IgD-negative memory B cell (primary cell): ENCODE data around the gene CCDC197. TPM values are rescaled to one million over a fixed set of nuclear protein-coding genes. Genes with fewer than 3 reads are reported as not detected.

ENCODE experiments used
- H3K27ac Mint-ChIP-seq, 3 donors: one replicate each; pipeline ENCODE4 v1.8.0; 2020 to 2022; ENCODE audit warnings: mild to moderate bottlenecking in 3 of 3, mixed read lengths in 3 of 3, moderate library complexity in 1 of 3
- H3K27me3 Mint-ChIP-seq: one replicate; pipeline ENCODE4 v1.8.0; 2021; ENCODE audit warnings: mixed read lengths
- H3K36me3 Mint-ChIP-seq: one replicate; pipeline ENCODE4 v1.8.0; 2020; ENCODE audit warnings: mild to moderate bottlenecking, mixed read lengths
- H3K4me1 Mint-ChIP-seq, 3 donors: one replicate each; pipeline ENCODE4 v1.8.0; 2020 to 2022; ENCODE audit warnings: mixed read lengths in 3 of 3, mild to moderate bottlenecking in 1 of 3
- H3K4me3 Mint-ChIP-seq, 4 donors: one replicate each; pipeline ENCODE4 v1.8.0; 2020 to 2022; ENCODE audit warnings: mild to moderate bottlenecking in 4 of 4, mixed read lengths in 4 of 4, moderate library complexity in 3 of 4
- H3K9me3 Mint-ChIP-seq, 3 donors: one replicate each; pipeline ENCODE4 v1.8.0; 2020 to 2021; ENCODE audit warnings: mixed read lengths in 3 of 3, mild to moderate bottlenecking in 1 of 3
- polyA plus RNA-seq: library from polyadenylated mRNA; unstranded; fragments of 300-500 nt; fragmentation: Illumina TruSeq; gene quantifications from one replicate; pipeline ENCODE4 v1.2.3, GENCODE V29; 2021

The CCDC197 gene
- polyA plus RNA-seq, 1 donor from 2014 or later: not detected

DNA sequence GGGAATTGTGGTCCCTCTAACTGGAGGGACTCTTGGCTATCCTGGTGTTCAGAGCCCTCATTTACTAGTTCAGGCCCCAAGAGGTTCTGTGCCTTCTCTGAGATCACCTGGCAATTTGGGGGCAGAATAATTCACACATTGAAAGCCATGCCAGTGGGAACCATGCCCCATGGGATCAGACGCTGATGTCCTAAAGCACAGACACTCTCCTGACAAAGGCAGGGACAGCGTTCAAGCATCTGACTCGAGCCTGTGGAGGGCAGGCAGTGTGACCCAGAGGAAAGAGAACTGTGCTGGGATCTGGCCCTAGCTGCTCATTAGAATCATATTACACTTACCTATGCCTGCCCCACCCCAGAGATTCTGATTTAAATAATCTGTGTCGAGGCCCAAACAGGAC is 18.4 kb upstream of the CCDC197 start:
- Mint-ChIP-seq H3K9me3 (peaks cover 0 to 7% (median 0%) of the 10 kb centered on the region in 3 donors), H3K27me3 (peaks cover 31% of the 10 kb centered on the region), H3K27ac (peak overlapping the region in 2 of 3 donors; percentile 71 to 76), H3K36me3 (peaks cover 4% of the 10 kb centered on the region), H3K4me3 (no peak overlapping the region), H3K4me1 (peaks cover 17 to 25% (median 22%) of the 10 kb centered on the region in 3 donors)

GRCh38 chr14:93980456-93981201 is 16.5 kb upstream of the CCDC197 start:
- H3K4me1 Mint-ChIP-seq: peaks cover 17 to 23% (median 19%) of the 10 kb centered on the region in 3 donors
- peaks cover 0 to 7% (median 0%) of the 10 kb centered on the region in 3 donors for H3K9me3 Mint-ChIP-seq
- no peak overlapping the region for H3K4me3 Mint-ChIP-seq
- H3K36me3 Mint-ChIP-seq: peaks cover 2% of the 10 kb centered on the region
- no peak overlapping the region for H3K27ac Mint-ChIP-seq
- H3K27me3 Mint-ChIP-seq: peaks cover 23% of the 10 kb centered on the region

GRCh38 chr14:93981316-93982229 is 15.5 kb upstream of the CCDC197 start:
- Mint-ChIP-seq H3K27me3 (peaks cover 16% of the 10 kb centered on the region), H3K4me3 (peak overlapping the region in 1 of 4 donors; percentile 29), H3K27ac (peak overlapping the region in 1 of 3 donors; percentile 54), H3K9me3 (peaks cover 0 to 7% (median 0%) of the 10 kb centered on the region in 3 donors), H3K4me1 (peaks cover 7 to 14% (median 10%) of the 10 kb centered on the region in 3 donors), H3K36me3 (peaks cover 1% of the 10 kb centered on the region)

DNA sequence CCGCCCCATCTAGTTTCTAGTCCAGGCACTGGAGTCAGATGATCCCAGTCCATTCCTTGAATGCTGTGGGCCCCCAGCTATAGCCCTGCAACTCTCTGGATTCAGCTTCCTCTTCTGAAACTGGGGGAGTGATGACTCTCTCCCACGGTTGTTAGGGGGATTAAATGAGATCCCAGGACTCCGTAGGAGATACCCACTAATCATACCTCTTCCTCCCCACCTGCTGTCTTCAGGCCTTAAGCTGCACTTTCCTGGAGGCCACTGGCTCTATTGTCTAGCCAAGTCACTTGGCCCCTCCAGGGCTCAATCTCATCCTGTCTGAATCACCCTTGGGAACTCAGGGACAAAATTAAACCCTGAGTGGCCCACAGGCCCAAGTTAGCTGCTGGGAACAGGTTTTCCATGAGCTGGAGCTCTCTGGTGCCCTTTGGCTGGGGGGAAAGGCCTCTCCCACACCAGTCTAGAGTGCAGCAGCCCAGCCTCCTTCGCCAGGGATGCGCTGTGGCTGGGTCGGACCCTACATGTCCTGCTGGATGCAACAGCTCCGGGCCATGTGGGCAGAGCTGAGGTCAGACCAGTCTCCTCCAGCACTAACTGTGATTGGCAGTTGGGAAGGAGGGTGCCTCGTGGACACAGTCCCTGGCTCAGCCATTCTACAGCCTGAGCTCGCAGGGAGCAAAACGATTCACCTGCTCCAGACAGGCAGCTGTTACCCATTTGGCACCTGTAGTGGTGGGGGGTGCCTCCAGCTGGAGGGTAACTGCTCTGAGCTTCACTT is 14.7 kb upstream of the CCDC197 start:
- Mint-ChIP-seq H3K27ac (no peak overlapping the region), H3K4me3 (no peak overlapping the region), H3K27me3 (peaks cover 13% of the 10 kb centered on the region), H3K9me3 (peaks cover 0 to 7% (median 0%) of the 10 kb centered on the region in 3 donors), H3K36me3 (no peaks in the 10 kb centered on the region), H3K4me1 (peaks cover 7 to 11% (median 8%) of the 10 kb centered on the region in 3 donors)

- Mint-ChIP-seq H3K27me3 (peaks cover 13% of the 10 kb centered on the region), H3K36me3 (no peaks in the 10 kb centered on the region), H3K4me1 (no peaks in the 10 kb centered on the region), H3K27ac (no peak overlapping the region), H3K4me3 (no peak overlapping the region), H3K9me3 (no peaks in the 10 kb centered on the region)
These were observed 13.0 kb upstream of the CCDC197 start for GRCh38 chr14:93984070-93984469.

DNA sequence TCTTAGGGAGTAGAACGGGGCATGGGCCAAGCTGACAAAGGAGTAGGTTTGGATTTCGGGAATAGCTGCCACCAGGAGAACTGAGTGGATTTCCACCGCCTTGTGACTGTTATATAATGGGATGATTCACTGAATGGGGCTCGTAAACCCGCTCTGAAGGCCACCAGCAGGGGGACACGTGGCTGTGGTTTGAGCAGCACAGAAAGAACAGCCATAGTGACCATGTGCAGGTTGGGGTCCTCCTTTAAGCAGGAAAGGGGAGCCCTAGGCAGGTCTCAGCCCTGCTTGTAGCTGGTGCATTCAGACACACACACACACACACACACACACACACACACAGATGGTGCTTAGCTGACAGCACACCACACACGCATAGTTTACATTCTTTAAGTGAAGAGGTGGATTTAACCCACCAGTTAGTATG is 12.1 kb upstream of the CCDC197 start:
- Mint-ChIP-seq H3K4me1 (peaks cover 0 to 4% (median 2%) of the 10 kb centered on the region in 3 donors), H3K9me3 (no peaks in the 10 kb centered on the region)

GRCh38 chr14:93986955-93987354 is 10.1 kb upstream of the CCDC197 start:
- Mint-ChIP-seq H3K4me1 (peaks cover 0 to 5% (median 2%) of the 10 kb centered on the region in 3 donors), H3K27me3 (peaks cover 16% of the 10 kb centered on the region), H3K4me3 (no peak overlapping the region), H3K36me3 (no peaks in the 10 kb centered on the region), H3K27ac (no peak overlapping the region), H3K9me3 (no peaks in the 10 kb centered on the region)

More for the DNA sequence above, 12.1 kb upstream of the CCDC197 start:
- Mint-ChIP-seq H3K4me3 (no peak overlapping the region), H3K27me3 (peaks cover 16% of the 10 kb centered on the region), H3K36me3 (no peaks in the 10 kb centered on the region), H3K27ac (no peak overlapping the region)

DNA sequence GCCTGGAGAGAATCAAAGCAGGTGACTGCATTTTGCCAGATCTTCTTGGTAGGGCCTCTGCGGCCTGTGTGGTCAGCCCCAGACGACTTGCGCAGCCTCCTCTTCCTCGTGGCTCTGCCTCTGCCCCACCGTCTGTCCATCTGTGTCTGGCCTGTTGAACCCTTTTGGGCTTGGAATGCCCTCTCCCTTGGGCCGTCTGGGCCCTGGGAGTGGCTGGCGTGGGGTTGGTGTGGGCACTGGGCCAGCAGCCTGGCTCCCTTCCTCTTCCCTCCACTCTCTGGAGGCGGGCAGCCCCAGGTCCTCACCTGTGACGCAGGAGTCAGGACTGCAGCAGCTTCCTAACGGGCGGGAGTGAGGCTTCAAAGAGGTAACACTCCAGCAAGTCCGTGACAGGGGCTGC is 9.7 kb upstream of the CCDC197 start:
- H3K4me1 Mint-ChIP-seq: peaks cover 0 to 5% (median 2%) of the 10 kb centered on the region in 3 donors

GRCh38 chr14:93987815-93988476 is 9.2 kb upstream of the CCDC197 start:
- peaks cover 16% of the 10 kb centered on the region for H3K27me3 Mint-ChIP-seq
- H3K4me1 Mint-ChIP-seq: peaks cover 0 to 5% (median 2%) of the 10 kb centered on the region in 3 donors
- H3K9me3 Mint-ChIP-seq: no peaks in the 10 kb centered on the region
- no peaks in the 10 kb centered on the region for H3K36me3 Mint-ChIP-seq
- H3K4me3 Mint-ChIP-seq: no peak overlapping the region
- no peak overlapping the region for H3K27ac Mint-ChIP-seq

More for the DNA sequence above, 9.7 kb upstream of the CCDC197 start:
- Mint-ChIP-seq H3K27ac (no peak overlapping the region), H3K4me3 (no peak overlapping the region), H3K36me3 (no peaks in the 10 kb centered on the region), H3K27me3 (peaks cover 16% of the 10 kb centered on the region), H3K9me3 (no peaks in the 10 kb centered on the region)

DNA sequence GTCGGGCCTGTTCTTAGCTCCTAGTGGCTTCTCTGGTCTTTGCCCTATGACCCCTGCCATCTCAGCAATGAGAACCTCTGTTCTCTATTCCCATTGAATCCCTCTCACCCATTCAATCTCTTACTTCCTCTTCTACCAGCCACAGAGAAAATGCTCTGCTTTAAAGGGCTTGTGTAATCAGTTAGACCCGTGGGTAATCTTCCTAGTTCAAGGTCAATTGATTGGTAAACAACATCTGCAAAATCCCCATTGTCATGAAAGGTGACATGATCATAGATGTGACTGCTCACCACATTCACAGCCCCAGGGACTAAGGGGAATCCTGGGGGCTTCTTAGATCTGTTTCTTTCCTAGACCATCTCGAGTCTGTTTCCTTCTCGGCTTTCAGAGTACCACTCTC is 7.2 kb upstream of the CCDC197 start:
- Mint-ChIP-seq H3K36me3 (no peaks in the 10 kb centered on the region), H3K9me3 (no peaks in the 10 kb centered on the region), H3K4me3 (peak overlapping the region in 1 of 4 donors; percentile 11), H3K27ac (no peak overlapping the region), H3K4me1 (peaks cover 0 to 5% (median 2%) of the 10 kb centered on the region in 3 donors), H3K27me3 (peaks cover 12% of the 10 kb centered on the region)

GRCh38 chr14:93991212-93991611 is 5.9 kb upstream of the CCDC197 start:
- H3K27ac Mint-ChIP-seq: no peak overlapping the region
- H3K4me1 Mint-ChIP-seq: peaks cover 0 to 5% (median 2%) of the 10 kb centered on the region in 3 donors
- H3K36me3 Mint-ChIP-seq: no peaks in the 10 kb centered on the region
- H3K9me3 Mint-ChIP-seq: no peaks in the 10 kb centered on the region
- H3K4me3 Mint-ChIP-seq: no peak overlapping the region
- peaks cover 15% of the 10 kb centered on the region for H3K27me3 Mint-ChIP-seq

DNA sequence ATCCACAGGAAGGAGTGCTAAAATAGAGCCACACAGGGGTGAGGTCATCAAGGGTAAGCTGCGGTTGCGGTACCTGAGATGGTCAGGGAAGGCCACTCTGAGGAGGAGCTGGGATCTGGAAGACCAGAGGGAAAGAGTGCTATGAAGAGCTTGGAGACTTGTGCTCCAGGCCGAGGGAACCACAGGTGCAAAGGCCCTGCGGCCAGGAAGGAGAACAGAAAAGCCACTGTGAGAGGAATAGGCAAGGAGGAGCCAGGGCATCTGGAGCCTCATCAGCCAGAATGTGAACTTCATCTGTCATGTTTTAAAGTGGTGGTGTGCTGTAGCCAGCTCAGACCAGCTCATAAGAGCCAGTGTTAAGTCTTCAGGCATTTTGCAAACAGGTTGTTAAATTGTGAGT is 5.5 kb upstream of the CCDC197 start:
- H3K4me1 Mint-ChIP-seq: peaks cover 0 to 5% (median 2%) of the 10 kb centered on the region in 3 donors
- no peaks in the 10 kb centered on the region for H3K36me3 Mint-ChIP-seq
- peaks cover 14% of the 10 kb centered on the region for H3K27me3 Mint-ChIP-seq
- H3K4me3 Mint-ChIP-seq: no peak overlapping the region
- H3K27ac Mint-ChIP-seq: no peak overlapping the region
- H3K9me3 Mint-ChIP-seq: no peaks in the 10 kb centered on the region

- H3K4me1 Mint-ChIP-seq: peaks cover 0 to 5% (median 2%) of the 10 kb centered on the region in 3 donors
- H3K9me3 Mint-ChIP-seq: no peaks in the 10 kb centered on the region
- H3K27ac Mint-ChIP-seq: no peak overlapping the region
- no peak overlapping the region for H3K4me3 Mint-ChIP-seq
- peaks cover 22% of the 10 kb centered on the region for H3K27me3 Mint-ChIP-seq
- H3K36me3 Mint-ChIP-seq: no peaks in the 10 kb centered on the region
These were observed 3.7 kb upstream of the CCDC197 start for GRCh38 chr14:93993382-93993781.
